GM12872 (cell line): ENCODE data around the gene CDT1.

Source experiments
- CTCF ChIP-seq: IDR thresholded peaks from 3 replicates; pipeline ENCODE4 v1.5.1; 2011; ENCODE audit warnings: low read depth, mild to moderate bottlenecking, low read length, moderate library complexity; ENCODE audit not compliant: insufficient read depth

The CDT1 gene

GRCh38 chr16:88806491-88807111 is 3.0 kb downstream of the CDT1 start:
- TF ChIP-seq CTCF: no peak

GRCh38 chr16:88807142-88807625 is 3.6 kb downstream of the CDT1 start:
- no peak for TF ChIP-seq CTCF

GRCh38 chr16:88807626-88808453 is 4.3 kb downstream of the CDT1 start:
- no peak for TF ChIP-seq CTCF

- no peak for TF ChIP-seq CTCF
These were observed 5.6 kb downstream of the CDT1 start for GRCh38 chr16:88809068-88809675.

DNA sequence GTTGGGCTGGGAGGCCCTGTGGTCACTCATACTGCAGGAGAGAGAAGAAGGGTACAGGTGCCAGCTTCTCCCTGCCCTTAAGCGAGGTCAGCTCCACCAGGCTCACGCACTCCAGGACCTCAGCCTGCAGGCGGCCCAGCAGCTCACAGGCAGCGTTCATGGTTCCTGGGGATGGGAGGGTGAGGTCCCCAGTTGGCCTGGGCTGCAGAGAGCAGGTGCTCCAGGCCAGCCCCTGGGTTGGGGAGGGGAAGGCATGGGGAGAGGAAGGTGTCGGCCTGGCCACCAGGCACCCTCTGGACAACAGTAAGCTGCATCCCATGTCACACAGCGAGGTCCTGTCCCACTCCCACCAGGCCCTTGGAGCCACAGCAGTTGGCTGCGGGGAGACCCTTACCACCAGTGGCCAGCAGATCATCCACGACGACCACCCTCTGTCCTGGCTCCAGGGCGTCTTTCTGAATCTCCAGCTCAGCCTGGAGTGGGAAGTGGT is 6.1 kb downstream of the CDT1 start:
- no peak for TF ChIP-seq CTCF

- no peak for TF ChIP-seq CTCF
These were observed 6.8 kb downstream of the CDT1 start for GRCh38 chr16:88810166-88810911.
